ENCODE measurements around the gene RGS7.
"Not testable (repeated sequence)": the region's sequence is repeated elsewhere in the genome, so short reads cannot be mapped to it uniquely, and the experiment has no call there.

Gene RGS7

GRCh38 chr1:240980342-240980741, 376.7 kb downstream of the RGS7 start:
- H3K4me3 ChIP-seq (replicated peaks; ENCODE audit: low read depth, low read length): no peak overlapping the region
- TF ChIP-seq CTCF (IDR thresholded peaks at IDR 0.05; ENCODE audit: low read length, missing control alignments): no peak
- no peak for DNase-seq (ENCODE audit: low read depth)

GRCh38 chr1:240976685-240977084, 380.3 kb downstream of the RGS7 start:
- no peak overlapping the region for H3K4me3 ChIP-seq (replicated peaks; ENCODE audit: low read depth, low read length)
- no peak for DNase-seq (ENCODE audit: low read depth)
- no peak for TF ChIP-seq CTCF (IDR thresholded peaks at IDR 0.05; ENCODE audit: low read length, missing control alignments)

- no peak for TF ChIP-seq CTCF (IDR thresholded peaks at IDR 0.05; ENCODE audit: low read length, missing control alignments)
- no peak overlapping the region for H3K4me3 ChIP-seq (replicated peaks; ENCODE audit: low read depth, low read length)
- DNase-seq (ENCODE audit: low read depth): no peak
Measured at GRCh38 chr1:240973875-240974274, 383.1 kb downstream of the RGS7 start.

- DNase-seq (ENCODE audit: low read depth); H3K4me3 ChIP-seq (replicated peaks; ENCODE audit: low read depth, low read length): not testable (repeated sequence)
Measured at GRCh38 chr1:240972059-240972458, 384.9 kb downstream of the RGS7 start.

- H3K4me3 ChIP-seq (replicated peaks; ENCODE audit: low read depth, low read length): no peak overlapping the region
- no peak for DNase-seq (ENCODE audit: low read depth)
- TF ChIP-seq CTCF (IDR thresholded peaks at IDR 0.05; ENCODE audit: low read length, missing control alignments): no peak
Measured at GRCh38 chr1:240970253-240970652, 386.8 kb downstream of the RGS7 start.

- no peak for TF ChIP-seq CTCF (IDR thresholded peaks at IDR 0.05; ENCODE audit: low read length, missing control alignments)
- DNase-seq (ENCODE audit: low read depth): no peak
- no peak overlapping the region for H3K4me3 ChIP-seq (replicated peaks; ENCODE audit: low read depth, low read length)
Measured at GRCh38 chr1:240968864-240969263, 388.1 kb downstream of the RGS7 start.

- no peak for TF ChIP-seq CTCF (IDR thresholded peaks at IDR 0.05; ENCODE audit: low read length, missing control alignments)
- DNase-seq (ENCODE audit: low read depth): no peak
- H3K4me3 ChIP-seq (replicated peaks; ENCODE audit: low read depth, low read length): no peak overlapping the region
Measured at GRCh38 chr1:240967070-240967724, 389.8 kb downstream of the RGS7 start.

All from fibroblast of pulmonary artery (primary cell).